Astrocyte of the cerebellum (primary cell): Measurements from ENCODE around the gene PRAMEF12.

Experiments
- DNase-seq: peaks from one replicate; pipeline ENCODE4 v3.0.0-alpha.2; 2011; ENCODE audit warnings: low read depth
- H3K4me3 ChIP-seq: 2 replicates; pipeline ENCODE4 v1.5.1; 2011; ENCODE audit warnings: mild to moderate bottlenecking, low read depth, low read length, moderate library complexity
- in situ Hi-C: cut with HindIII; loops from 2 replicates; pipeline ENCODE4 v1.10.0; 2017; ENCODE audit warnings: low sequenced_read_pairs
- TF ChIP-seq, protein P1 (sequence below): IDR thresholded peaks from 2 replicates; pipeline ENCODE4 v1.5.1; 2012; ENCODE audit warnings: low read length, low read depth, moderate library complexity, mild to moderate bottlenecking; ENCODE audit errors: missing control alignments

Gene PRAMEF12

DNA sequence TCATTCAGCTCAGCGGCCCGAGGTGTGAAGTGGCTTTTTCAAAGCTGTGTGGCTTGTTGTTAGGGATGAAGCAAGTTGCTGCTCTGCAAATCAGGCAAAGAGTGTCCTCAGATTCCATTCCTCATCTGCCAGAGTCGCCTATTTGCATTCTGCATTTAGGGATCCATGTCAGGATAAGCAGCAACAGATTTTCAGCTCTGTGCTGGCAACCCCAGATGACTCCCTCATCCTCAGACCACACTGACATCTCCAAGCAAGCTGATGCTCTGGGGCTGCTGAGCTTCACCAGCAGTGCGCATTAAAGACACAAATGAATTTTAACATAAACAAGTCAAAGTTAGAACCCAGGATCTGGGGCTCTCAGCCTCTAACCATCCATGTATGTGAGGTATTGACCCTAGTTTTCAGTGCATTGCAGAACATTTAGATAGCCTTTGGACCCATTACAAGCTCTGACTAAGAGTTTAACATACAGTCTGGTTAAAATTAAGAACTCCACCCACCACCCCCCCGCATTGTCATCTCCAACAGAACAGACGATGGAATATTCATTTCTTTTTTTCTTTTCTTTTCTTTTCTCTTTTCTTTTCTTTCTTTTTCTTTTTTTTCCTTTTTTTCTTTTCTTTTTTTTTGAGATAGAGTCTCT lies 16.6 kb upstream of the PRAMEF12 start:
- TF ChIP-seq, protein P1, sequence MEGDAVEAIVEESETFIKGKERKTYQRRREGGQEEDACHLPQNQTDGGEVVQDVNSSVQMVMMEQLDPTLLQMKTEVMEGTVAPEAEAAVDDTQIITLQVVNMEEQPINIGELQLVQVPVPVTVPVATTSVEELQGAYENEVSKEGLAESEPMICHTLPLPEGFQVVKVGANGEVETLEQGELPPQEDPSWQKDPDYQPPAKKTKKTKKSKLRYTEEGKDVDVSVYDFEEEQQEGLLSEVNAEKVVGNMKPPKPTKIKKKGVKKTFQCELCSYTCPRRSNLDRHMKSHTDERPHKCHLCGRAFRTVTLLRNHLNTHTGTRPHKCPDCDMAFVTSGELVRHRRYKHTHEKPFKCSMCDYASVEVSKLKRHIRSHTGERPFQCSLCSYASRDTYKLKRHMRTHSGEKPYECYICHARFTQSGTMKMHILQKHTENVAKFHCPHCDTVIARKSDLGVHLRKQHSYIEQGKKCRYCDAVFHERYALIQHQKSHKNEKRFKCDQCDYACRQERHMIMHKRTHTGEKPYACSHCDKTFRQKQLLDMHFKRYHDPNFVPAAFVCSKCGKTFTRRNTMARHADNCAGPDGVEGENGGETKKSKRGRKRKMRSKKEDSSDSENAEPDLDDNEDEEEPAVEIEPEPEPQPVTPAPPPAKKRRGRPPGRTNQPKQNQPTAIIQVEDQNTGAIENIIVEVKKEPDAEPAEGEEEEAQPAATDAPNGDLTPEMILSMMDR = no peak
- no peak for DNase-seq
- in situ Hi-C loops = no loop called here

DNA sequence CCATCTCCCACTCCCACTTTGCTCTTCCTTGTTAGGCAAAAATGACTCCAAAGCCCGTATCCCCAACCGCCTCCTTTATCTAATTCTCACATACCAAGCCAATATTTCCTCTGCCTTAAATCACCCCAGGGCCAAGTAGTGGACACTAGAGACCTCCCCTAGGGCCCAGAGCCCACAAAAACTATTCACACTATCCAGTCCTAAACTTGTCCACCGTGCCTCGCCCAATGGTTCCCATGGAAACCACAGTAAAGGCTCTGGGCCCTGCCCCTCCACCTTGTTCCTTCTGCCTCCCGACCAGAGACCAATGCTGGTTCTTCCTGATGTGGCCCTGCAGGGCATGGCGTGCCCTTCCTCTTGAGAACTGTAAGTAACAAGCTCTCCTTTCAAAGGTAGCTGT lies 15.7 kb upstream of the PRAMEF12 start:
- TF ChIP-seq, protein P1 = no peak
- no peak for DNase-seq
- in situ Hi-C loops = no loop called here
- H3K4me3 ChIP-seq = no peak overlapping the region

More for the DNA sequence above, 16.6 kb upstream of the PRAMEF12 start:
- H3K4me3 ChIP-seq = no peak overlapping the region

DNA sequence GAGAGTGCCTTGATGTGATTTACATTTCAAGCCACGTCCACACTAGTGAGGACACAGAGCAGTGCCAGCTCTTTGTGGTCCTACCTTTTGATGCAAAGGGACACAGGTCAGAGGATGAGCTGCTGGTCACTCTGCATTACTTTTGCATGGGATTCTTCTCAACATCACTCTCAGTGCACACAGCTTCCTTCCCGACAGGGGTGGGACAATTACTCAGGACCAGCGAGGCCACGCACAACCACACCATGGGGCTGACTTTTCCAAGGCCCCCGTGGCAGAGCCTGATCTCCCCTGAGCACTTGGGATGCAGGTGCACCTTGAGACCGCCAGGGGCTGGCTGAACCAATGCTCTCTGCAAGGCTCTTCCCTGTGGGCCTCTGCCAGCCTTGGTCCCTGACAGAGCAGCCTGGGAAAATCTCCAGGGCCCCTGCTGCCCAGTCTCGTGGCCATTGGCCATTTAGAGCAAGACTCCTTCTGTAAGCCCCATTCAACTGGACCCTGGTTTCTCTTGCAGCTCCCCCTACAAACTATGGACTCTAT lies 13.2 kb upstream of the PRAMEF12 start:
- TF ChIP-seq, protein P1 = no peak
- H3K4me3 ChIP-seq = no peak overlapping the region
- in situ Hi-C loops = no loop called here
- DNase-seq = no peak

DNA sequence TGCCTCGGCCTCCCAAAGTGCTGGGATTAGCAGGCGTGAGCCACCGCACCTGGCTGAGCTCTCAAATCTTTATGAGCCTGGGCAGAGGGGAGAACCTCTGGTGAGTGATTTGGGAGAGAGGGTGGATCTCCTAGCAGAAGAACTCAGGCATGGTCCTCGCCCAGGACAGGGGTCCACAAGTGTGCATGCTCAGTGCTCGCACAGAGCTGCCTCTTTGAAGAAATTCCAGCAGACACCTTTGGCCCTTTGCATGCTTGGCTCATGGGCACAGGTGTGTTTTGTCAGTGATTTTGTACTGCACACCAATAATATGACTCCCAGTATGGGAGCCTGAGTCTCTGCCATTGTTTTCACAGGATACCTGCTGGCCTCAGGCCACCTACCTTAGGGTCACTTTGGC lies 11.8 kb upstream of the PRAMEF12 start:
- in situ Hi-C loops = no loop called here
- H3K4me3 ChIP-seq = no peak overlapping the region
- TF ChIP-seq, protein P1 = no peak
- DNase-seq = no peak

DNA sequence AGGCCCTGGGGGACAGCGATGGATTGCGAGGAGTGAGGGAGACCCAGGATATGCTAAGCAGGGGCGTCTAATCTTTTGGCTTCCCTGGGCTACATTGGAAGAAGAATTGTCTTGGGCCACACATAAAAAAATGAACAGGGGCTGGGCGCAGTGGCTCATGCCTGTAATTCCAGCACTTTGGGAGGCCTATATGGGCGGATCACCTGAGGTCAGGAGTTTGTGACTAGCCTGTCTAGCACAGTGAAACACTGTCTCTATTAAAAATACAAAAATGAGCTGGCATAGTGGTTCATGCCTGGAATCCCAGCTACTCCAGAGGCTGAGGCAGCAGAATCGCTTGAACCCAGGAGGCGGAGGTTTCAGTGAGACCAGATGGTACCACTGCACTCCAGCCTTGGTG lies 10.8 kb upstream of the PRAMEF12 start:
- TF ChIP-seq, protein P1 = no peak
- no peak overlapping the region for H3K4me3 ChIP-seq
- DNase-seq = no peak
- in situ Hi-C loops = no loop called here

DNA sequence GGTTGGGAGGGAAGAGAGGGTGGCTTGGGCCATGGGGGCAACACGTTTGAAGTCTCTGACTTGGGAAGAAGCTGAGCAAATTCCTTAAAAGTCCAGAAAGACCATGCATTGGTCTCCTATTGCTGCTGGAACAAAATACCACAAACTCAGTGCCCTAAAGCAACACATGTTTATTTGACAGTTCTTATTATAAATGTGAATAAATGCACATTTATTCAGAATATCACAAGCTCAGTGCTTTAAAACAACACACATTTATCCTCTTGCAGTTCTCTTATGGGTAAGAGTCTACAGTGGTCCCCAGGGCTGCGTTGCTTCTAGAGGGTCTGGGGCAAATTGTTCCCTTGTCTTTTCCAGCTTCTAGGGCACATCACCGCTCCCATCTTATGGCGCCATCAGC lies 10.1 kb upstream of the PRAMEF12 start:
- no peak for DNase-seq

More for the DNA sequence above, 10.1 kb upstream of the PRAMEF12 start:
- in situ Hi-C loops = no loop called here
- TF ChIP-seq, protein P1 = no peak
- no peak overlapping the region for H3K4me3 ChIP-seq
